Mesenchymal stem cell (in vitro differentiated cells and primary cell): Measurements from ENCODE around the gene SDCCAG8.

Experiments
- DNase-seq: peaks from one replicate; pipeline ENCODE4 v3.0.0-alpha.2; 2013
- H2AFZ ChIP-seq: one replicate; pipeline ENCODE4 v1.6.1; 2013; ENCODE audit warnings: low read depth, mild to moderate bottlenecking, control low read depth, inconsistent platforms, low read length, moderate library complexity
- H2AK5ac ChIP-seq: 2 replicates; pipeline ENCODE4 v1.6.1; 2013; ENCODE audit warnings: low read length, moderate library complexity, mild to moderate bottlenecking, inconsistent platforms; ENCODE audit not compliant: severe bottlenecking
- H2BK120ac ChIP-seq: one replicate; pipeline ENCODE4 v1.6.1; 2013; ENCODE audit warnings: low read depth, mild to moderate bottlenecking, inconsistent platforms, low read length, moderate library complexity
- H2BK12ac ChIP-seq, 2 experiments: one replicate each; pipeline ENCODE4 v1.6.1; 2013; ENCODE audit warnings: inconsistent platforms in 2 of 2, low read length in 2 of 2, mild to moderate bottlenecking in 2 of 2, moderate library complexity in 2 of 2, control low read depth in 1 of 2
- H2BK15ac ChIP-seq: one replicate; pipeline ENCODE4 v1.6.1; 2013; ENCODE audit warnings: mild to moderate bottlenecking, low read depth, inconsistent platforms; ENCODE audit not compliant: poor library complexity, severe bottlenecking
- H2BK5ac ChIP-seq: 2 replicates; pipeline ENCODE4 v1.6.1; 2013; ENCODE audit warnings: low read depth, mild to moderate bottlenecking, low read length, control low read depth, inconsistent platforms; ENCODE audit not compliant: poor library complexity, severe bottlenecking
- H3K14ac ChIP-seq, 2 experiments: one replicate each; pipeline ENCODE4 v1.6.1; 2013; ENCODE audit warnings: inconsistent platforms in 2 of 2, low read length in 2 of 2, control low read depth in 1 of 2, mild to moderate bottlenecking in 1 of 2, moderate library complexity in 1 of 2
- H3K18ac ChIP-seq, 2 experiments: one replicate each; pipeline ENCODE4 v1.6.1; 2013; ENCODE audit warnings: inconsistent platforms in 2 of 2, low read length in 2 of 2, control low read depth in 1 of 2, low read depth in 1 of 2, mild to moderate bottlenecking in 1 of 2
- H3K23ac ChIP-seq, 2 experiments: one replicate each; pipeline ENCODE4 v1.6.1; 2013; ENCODE audit warnings: inconsistent platforms in 2 of 2, low read length in 2 of 2, mild to moderate bottlenecking in 2 of 2, moderate library complexity in 2 of 2, control low read depth in 1 of 2
- H3K27ac ChIP-seq: 2 replicates; pipeline ENCODE4 v1.5.1; 2013; ENCODE audit warnings: mild to moderate bottlenecking, moderate library complexity, low read length, control low read depth, inconsistent platforms; ENCODE audit not compliant: poor library complexity, severe bottlenecking
- H3K27me3 ChIP-seq, 2 experiments: 2 replicates each; pipeline versions ENCODE4 v1.6.1 to v1.7.0; 2013; ENCODE audit warnings: low read length in 2 of 2, mild to moderate bottlenecking in 2 of 2, moderate library complexity in 2 of 2, control low read depth in 1 of 2, inconsistent platforms in 1 of 2; ENCODE audit not compliant: control insufficient read depth in 1 of 2, insufficient read depth in 1 of 2
- H3K36me3 ChIP-seq, 2 experiments: 2 replicates each; pipeline versions ENCODE4 v1.6.1 to v1.7.0; 2013; ENCODE audit warnings: low read length in 2 of 2, control low read depth in 1 of 2, inconsistent platforms in 1 of 2, low read depth in 1 of 2, mild to moderate bottlenecking in 1 of 2; ENCODE audit not compliant: insufficient read depth in 2 of 2, control insufficient read depth in 1 of 2
- H3K4ac ChIP-seq, 2 experiments: one replicate each; pipeline ENCODE4 v1.6.1; 2013; ENCODE audit warnings: inconsistent platforms in 2 of 2, low read length in 2 of 2, mild to moderate bottlenecking in 2 of 2, moderate library complexity in 2 of 2, control low read depth in 1 of 2, low read depth in 1 of 2
- H3K4me1 ChIP-seq: 2 replicates; pipeline ENCODE4 v1.6.1; 2013; ENCODE audit warnings: low read depth, low read length, control low read depth; ENCODE audit not compliant: control insufficient read depth, insufficient read depth
- H3K4me2 ChIP-seq: 2 replicates; pipeline ENCODE4 v1.6.1; 2013; ENCODE audit warnings: low read length, mild to moderate bottlenecking, inconsistent platforms; ENCODE audit not compliant: poor library complexity, severe bottlenecking
- H3K4me3 ChIP-seq, 2 experiments: 2 replicates each; pipeline versions ENCODE4 v1.5.1 to v1.7.0; 2013; ENCODE audit warnings: low read length in 2 of 2, mild to moderate bottlenecking in 2 of 2, control low read depth in 1 of 2, low read depth in 1 of 2; ENCODE audit not compliant: insufficient read depth in 1 of 2
- H3K79me1 ChIP-seq: replicated peaks from 2 replicates; pipeline ENCODE4 v1.6.1; 2013; ENCODE audit warnings: mild to moderate bottlenecking, control low read depth, low read length, inconsistent platforms; ENCODE audit not compliant: poor library complexity, severe bottlenecking
- H3K9ac ChIP-seq: 2 replicates; pipeline ENCODE4 v1.7.0; 2013; ENCODE audit warnings: mild to moderate bottlenecking, low read length, moderate library complexity
- H3K9me3 ChIP-seq: 2 replicates; pipeline ENCODE4 v1.7.0; 2013; ENCODE audit warnings: mild to moderate bottlenecking, low read length; ENCODE audit not compliant: control insufficient read depth
- H4K8ac ChIP-seq: one replicate; pipeline ENCODE4 v1.6.1; 2013; ENCODE audit warnings: inconsistent platforms, mild to moderate bottlenecking, low read length, moderate library complexity
- H4K91ac ChIP-seq: one replicate; pipeline ENCODE4 v1.6.1; 2013; ENCODE audit warnings: mild to moderate bottlenecking, low read length, inconsistent platforms
- WGBS: methylation state at CpG from one replicate; pipeline ENCODE4 v1.1.7; 2013; ENCODE audit warnings: mixed read lengths; 5-methylcytosine and 5-hydroxymethylcytosine counted together

The SDCCAG8 gene

GRCh38 chr1:243315893-243316292 lies 60.1 kb downstream of the SDCCAG8 start:
- H3K23ac ChIP-seq = no peak overlapping the region
- peaks cover 6% of the 10 kb centered on the region for H3K79me1 ChIP-seq
- H3K4me1 ChIP-seq = peaks cover 1% of the 10 kb centered on the region
- no peak overlapping the region for H4K8ac ChIP-seq
- H3K9me3 ChIP-seq = peaks cover 3% of the 10 kb centered on the region
- H2BK120ac ChIP-seq = no peak overlapping the region
- H4K91ac ChIP-seq = no peak overlapping the region
- H2AFZ ChIP-seq = no peak overlapping the region
- H3K36me3 ChIP-seq = peaks cover 7 to 66% of the 10 kb centered on the region in 2 experiments
- no peak overlapping the region for H3K4me2 ChIP-seq
- H3K4me3 ChIP-seq = peak overlapping the region in 1 of 2 experiments; percentile 14
- H3K18ac ChIP-seq = no peak overlapping the region
- H3K14ac ChIP-seq = no peak overlapping the region
- H3K27ac ChIP-seq = no peak overlapping the region
- H2BK15ac ChIP-seq = no peak overlapping the region
- H2BK5ac ChIP-seq = no peak overlapping the region
- no peak overlapping the region for H3K4ac ChIP-seq
- H3K9ac ChIP-seq = peak overlapping the region; percentile 64
- H2AK5ac ChIP-seq = no peak overlapping the region
- H2BK12ac ChIP-seq = no peak overlapping the region
- no peak for DNase-seq
- no peaks in the 10 kb centered on the region for H3K27me3 ChIP-seq

GRCh38 chr1:243316366-243316989 lies 60.6 kb downstream of the SDCCAG8 start:
- no peak overlapping the region for H4K91ac ChIP-seq

GRCh38 chr1:243320224-243320623 lies 64.4 kb downstream of the SDCCAG8 start:
- DNase-seq = no peak
- H2BK12ac ChIP-seq = no peak overlapping the region
- WGBS = 98% methylated on average over 5 of the region's 7 CpGs
- H2AK5ac ChIP-seq = no peak overlapping the region
- no peaks in the 10 kb centered on the region for H3K4me1 ChIP-seq
- H3K27me3 ChIP-seq = no peaks in the 10 kb centered on the region
- H3K9me3 ChIP-seq = peaks cover 3% of the 10 kb centered on the region
- H3K18ac ChIP-seq = no peak overlapping the region
- no peak overlapping the region for H4K91ac ChIP-seq
- H3K27ac ChIP-seq = no peak overlapping the region
- no peak overlapping the region for H3K4me3 ChIP-seq
- H4K8ac ChIP-seq = peak overlapping the region; percentile 42
- no peak overlapping the region for H2BK120ac ChIP-seq
- no peak overlapping the region for H3K23ac ChIP-seq
- H2BK15ac ChIP-seq = no peak overlapping the region
- no peak overlapping the region for H2BK5ac ChIP-seq
- H3K4ac ChIP-seq = no peak overlapping the region
- H2AFZ ChIP-seq = no peak overlapping the region
- no peak overlapping the region for H3K9ac ChIP-seq
- H3K4me2 ChIP-seq = no peak overlapping the region
- no peak overlapping the region for H3K14ac ChIP-seq
- peaks cover 7 to 68% of the 10 kb centered on the region in 2 experiments for H3K36me3 ChIP-seq
- H3K79me1 ChIP-seq = peaks cover 4% of the 10 kb centered on the region

More at GRCh38 chr1:243316366-243316989, 60.6 kb downstream of the SDCCAG8 start:
- peaks cover 3% of the 10 kb centered on the region for H3K9me3 ChIP-seq
- peaks cover 7 to 70% of the 10 kb centered on the region in 2 experiments for H3K36me3 ChIP-seq
- H3K14ac ChIP-seq = no peak overlapping the region
- no peak overlapping the region for H2BK120ac ChIP-seq
- H2BK12ac ChIP-seq = no peak overlapping the region
- H3K4me2 ChIP-seq = no peak overlapping the region
- no peak overlapping the region for H4K8ac ChIP-seq
- no peak overlapping the region for H2BK15ac ChIP-seq
- no peak overlapping the region for H2BK5ac ChIP-seq
- H3K18ac ChIP-seq = no peak overlapping the region
- H3K27ac ChIP-seq = no peak overlapping the region
- no peak for DNase-seq
- peaks cover 1% of the 10 kb centered on the region for H3K4me1 ChIP-seq
- no peak overlapping the region for H2AFZ ChIP-seq
- H3K79me1 ChIP-seq = peaks cover 6% of the 10 kb centered on the region
- H3K27me3 ChIP-seq = no peaks in the 10 kb centered on the region
- H3K4me3 ChIP-seq = peak overlapping the region in 1 of 2 experiments; percentile 14
- no peak overlapping the region for H3K23ac ChIP-seq
- H3K4ac ChIP-seq = no peak overlapping the region
- no peak overlapping the region for H2AK5ac ChIP-seq
- H3K9ac ChIP-seq = peak overlapping the region; percentile 64
- 70% methylated on average over 7 of the region's 12 CpGs for WGBS

- Histone ChIP-seq H4K91ac (no peak overlapping the region), H3K9me3 (peaks cover 3% of the 10 kb centered on the region), H3K79me1 (peaks cover 6% of the 10 kb centered on the region), H3K4me1 (no peaks in the 10 kb centered on the region), H3K14ac (no peak overlapping the region), H4K8ac (no peak overlapping the region), H2BK15ac (no peak overlapping the region), H3K4me3 (no peak overlapping the region), H2BK12ac (no peak overlapping the region), H3K27me3 (no peaks in the 10 kb centered on the region), H3K4me2 (no peak overlapping the region), H3K4ac (no peak overlapping the region), H2AK5ac (no peak overlapping the region), H3K27ac (no peak overlapping the region), H3K9ac (no peak overlapping the region), H3K18ac (no peak overlapping the region), H3K36me3 (peaks cover 5 to 65% of the 10 kb centered on the region in 2 experiments), H3K23ac (no peak overlapping the region), H2BK5ac (no peak overlapping the region), H2BK120ac (no peak overlapping the region), H2AFZ (no peak overlapping the region)
- over 99% methylated on average over 3 of the region's 3 CpGs for WGBS
- no peak for DNase-seq
Measured at GRCh38 chr1:243322326-243322725, 66.5 kb downstream of the SDCCAG8 start.
